ENCODE data around the gene CACNA1F. TPM values are rescaled to one million over a fixed set of nuclear protein-coding genes. Genes with fewer than 3 reads are reported as not detected.

CACNA1F gene
- total and polyA plus RNA-seq, 9 of the 15 experiments (the other 6 are each of a cell fraction or from before 2014, with no cell fraction given) = under 0.01 to 0.41 (median 0.03) TPM; not detected in 3

DNA sequence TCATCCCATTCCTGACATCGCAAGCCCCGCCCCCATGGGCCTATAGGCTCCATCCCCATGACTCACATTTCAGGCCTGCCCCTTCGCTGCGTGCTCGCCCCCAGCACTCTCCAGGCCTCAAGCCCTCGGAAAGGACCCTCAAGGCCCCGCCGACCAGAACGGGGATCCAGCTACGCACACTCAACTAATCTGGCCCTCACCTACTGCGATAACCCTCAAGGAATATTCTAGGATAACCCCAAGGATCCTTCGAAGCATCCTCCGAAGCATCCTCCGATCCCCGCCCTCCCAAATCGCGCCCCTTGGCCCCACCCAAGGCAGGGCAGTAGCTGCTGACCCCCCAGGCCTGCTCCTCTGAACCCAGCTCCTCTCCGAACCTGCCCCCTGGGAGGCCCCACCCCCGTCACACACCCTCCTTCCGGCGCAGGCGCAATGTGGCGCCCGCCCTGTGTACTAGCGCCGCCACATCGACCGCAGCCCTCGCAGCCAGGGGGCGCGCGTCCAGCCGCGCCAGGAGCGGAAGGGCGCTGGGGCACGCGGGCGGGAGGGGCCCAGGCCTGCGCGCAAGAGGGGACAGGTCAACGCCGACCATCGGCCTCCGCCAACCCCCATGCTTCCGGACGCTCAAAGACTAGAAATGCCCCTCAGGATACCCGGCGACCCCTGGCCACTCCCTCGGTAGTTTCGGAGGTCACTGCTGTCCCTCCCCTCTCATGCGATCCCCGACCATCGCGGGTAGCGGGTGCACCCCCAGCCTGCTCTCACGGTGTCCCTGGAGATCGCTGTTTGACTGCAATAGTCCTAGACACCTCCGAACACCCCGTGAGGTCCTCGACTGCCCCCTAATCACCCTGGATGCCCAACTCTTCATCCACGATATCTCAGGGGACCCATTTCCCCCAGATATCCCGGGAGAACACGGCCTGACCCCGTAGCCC is 77.0 kb downstream of the CACNA1F start (continued):
- TF ChIP-seq, protein P1, sequence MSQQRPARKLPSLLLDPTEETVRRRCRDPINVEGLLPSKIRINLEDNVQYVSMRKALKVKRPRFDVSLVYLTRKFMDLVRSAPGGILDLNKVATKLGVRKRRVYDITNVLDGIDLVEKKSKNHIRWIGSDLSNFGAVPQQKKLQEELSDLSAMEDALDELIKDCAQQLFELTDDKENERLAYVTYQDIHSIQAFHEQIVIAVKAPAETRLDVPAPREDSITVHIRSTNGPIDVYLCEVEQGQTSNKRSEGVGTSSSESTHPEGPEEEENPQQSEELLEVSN (IDR thresholded peaks at IDR 0.05; ENCODE audit: borderline replicate concordance in 1 of 2, extremely low read depth in 1 of 2, insufficient read depth in 1 of 2, insufficient read length in 1 of 2, low read depth in 1 of 2, low read length in 1 of 2, poor library complexity in 1 of 2, severe bottlenecking in 1 of 2) = peak; percentile 87 to 98
- TF ChIP-seq KDM2B (CRISPR knock-in tag; IDR thresholded peaks at IDR 0.05) = 0 out of 2 replicates have a peak, but pooled peaks have one; percentile 38
- peak; percentile 39; the same call in 1 of the 2 replicates for TF ChIP-seq SMC3 (conservative IDR thresholded peaks at IDR 0.05; ENCODE audit: insufficient read depth, low read depth, low read length)
- peak in 2 of 3 experiments; percentile 54 to 61 for TF ChIP-seq YY1 (IDR thresholded peaks at IDR 0.05; ENCODE audit: borderline replicate concordance in 1 of 3, control insufficient read depth in 1 of 3, extremely low read depth in 1 of 3, insufficient read depth in 3 of 3, insufficient read length in 1 of 3, insufficient replicate concordance in 2 of 3, low read depth in 1 of 3, low read length in 2 of 3)
- no peak for TF ChIP-seq MECOM (CRISPR knock-in tag; IDR thresholded peaks at IDR 0.05)
- no peak for TF ChIP-seq FOXM1 (IDR thresholded peaks at IDR 0.05; ENCODE audit: low read depth)
- TF ChIP-seq FOXM1 (CRISPR knock-in tag; IDR thresholded peaks at IDR 0.05; ENCODE audit: low read depth) = 0 out of 2 replicates have a peak, but pooled peaks have one; percentile 85
- TF ChIP-seq LCOR (CRISPR knock-in tag; IDR thresholded peaks at IDR 0.05) = peak; percentile 39; the same call in 1 of the 2 replicates
- TF ChIP-seq SMARCA5 (IDR thresholded peaks at IDR 0.05) = peak; percentile 79; the same call in 1 of the 2 replicates
- TF ChIP-seq POU5F1 (IDR thresholded peaks at IDR 0.05; ENCODE audit: borderline replicate concordance, low read depth, low read length, partially characterized antibody) = no peak
- peak; percentile 84 for TF ChIP-seq GABPB1 (CRISPR knock-in tag; IDR thresholded peaks at IDR 0.05)
- TF ChIP-seq CBFB (CRISPR knock-in tag; IDR thresholded peaks at IDR 0.05) = 0 out of 2 replicates have a peak, but pooled peaks have one; percentile 56
- TF ChIP-seq ZNF217 (CRISPR knock-in tag; IDR thresholded peaks at IDR 0.05) = 0 out of 2 replicates have a peak, but pooled peaks have one; percentile 21
- TF ChIP-seq, protein P2, sequence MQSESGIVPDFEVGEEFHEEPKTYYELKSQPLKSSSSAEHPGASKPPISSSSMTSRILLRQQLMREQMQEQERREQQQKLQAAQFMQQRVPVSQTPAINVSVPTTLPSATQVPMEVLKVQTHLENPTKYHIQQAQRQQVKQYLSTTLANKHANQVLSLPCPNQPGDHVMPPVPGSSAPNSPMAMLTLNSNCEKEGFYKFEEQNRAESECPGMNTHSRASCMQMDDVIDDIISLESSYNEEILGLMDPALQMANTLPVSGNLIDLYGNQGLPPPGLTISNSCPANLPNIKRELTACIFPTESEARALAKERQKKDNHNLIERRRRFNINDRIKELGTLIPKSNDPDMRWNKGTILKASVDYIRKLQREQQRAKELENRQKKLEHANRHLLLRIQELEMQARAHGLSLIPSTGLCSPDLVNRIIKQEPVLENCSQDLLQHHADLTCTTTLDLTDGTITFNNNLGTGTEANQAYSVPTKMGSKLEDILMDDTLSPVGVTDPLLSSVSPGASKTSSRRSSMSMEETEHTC (IDR thresholded peaks at IDR 0.05) = no peak
- TF ChIP-seq, protein P3, sequence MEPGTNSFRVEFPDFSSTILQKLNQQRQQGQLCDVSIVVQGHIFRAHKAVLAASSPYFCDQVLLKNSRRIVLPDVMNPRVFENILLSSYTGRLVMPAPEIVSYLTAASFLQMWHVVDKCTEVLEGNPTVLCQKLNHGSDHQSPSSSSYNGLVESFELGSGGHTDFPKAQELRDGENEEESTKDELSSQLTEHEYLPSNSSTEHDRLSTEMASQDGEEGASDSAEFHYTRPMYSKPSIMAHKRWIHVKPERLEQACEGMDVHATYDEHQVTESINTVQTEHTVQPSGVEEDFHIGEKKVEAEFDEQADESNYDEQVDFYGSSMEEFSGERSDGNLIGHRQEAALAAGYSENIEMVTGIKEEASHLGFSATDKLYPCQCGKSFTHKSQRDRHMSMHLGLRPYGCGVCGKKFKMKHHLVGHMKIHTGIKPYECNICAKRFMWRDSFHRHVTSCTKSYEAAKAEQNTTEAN (CRISPR knock-in tag; IDR thresholded peaks at IDR 0.05) = 0 out of 2 replicates have a peak, but pooled peaks have one; percentile 64
- peak; percentile 95 for TF ChIP-seq ZFX (CRISPR knock-in tag; IDR thresholded peaks at IDR 0.05)
- TF ChIP-seq SMAD4 (CRISPR knock-in tag; conservative IDR thresholded peaks at IDR 0.05) = peak; percentile 91
- TF ChIP-seq, protein P4, sequence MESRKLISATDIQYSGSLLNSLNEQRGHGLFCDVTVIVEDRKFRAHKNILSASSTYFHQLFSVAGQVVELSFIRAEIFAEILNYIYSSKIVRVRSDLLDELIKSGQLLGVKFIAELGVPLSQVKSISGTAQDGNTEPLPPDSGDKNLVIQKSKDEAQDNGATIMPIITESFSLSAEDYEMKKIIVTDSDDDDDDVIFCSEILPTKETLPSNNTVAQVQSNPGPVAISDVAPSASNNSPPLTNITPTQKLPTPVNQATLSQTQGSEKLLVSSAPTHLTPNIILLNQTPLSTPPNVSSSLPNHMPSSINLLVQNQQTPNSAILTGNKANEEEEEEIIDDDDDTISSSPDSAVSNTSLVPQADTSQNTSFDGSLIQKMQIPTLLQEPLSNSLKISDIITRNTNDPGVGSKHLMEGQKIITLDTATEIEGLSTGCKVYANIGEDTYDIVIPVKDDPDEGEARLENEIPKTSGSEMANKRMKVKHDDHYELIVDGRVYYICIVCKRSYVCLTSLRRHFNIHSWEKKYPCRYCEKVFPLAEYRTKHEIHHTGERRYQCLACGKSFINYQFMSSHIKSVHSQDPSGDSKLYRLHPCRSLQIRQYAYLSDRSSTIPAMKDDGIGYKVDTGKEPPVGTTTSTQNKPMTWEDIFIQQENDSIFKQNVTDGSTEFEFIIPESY (CRISPR knock-in tag; IDR thresholded peaks at IDR 0.05) = peak; percentile 96
